GM06990 (cell line): Measurements from ENCODE around the gene RNF186.

Source experiments
- DNase-seq: peaks from one replicate; pipeline ENCODE4 v3.0.0-alpha.2; 2011; ENCODE audit not compliant: insufficient read length; ENCODE audit errors: extremely low read depth
- H3K27me3 ChIP-seq: replicated peaks from 2 replicates; pipeline ENCODE4 v1.6.0; 2011; ENCODE audit warnings: low read length; ENCODE audit not compliant: control insufficient read depth, insufficient read depth
- H3K36me3 ChIP-seq: 2 replicates; pipeline ENCODE4 v1.5.1; 2011; ENCODE audit warnings: low read length; ENCODE audit not compliant: control insufficient read depth, insufficient read depth
- H3K4me3 ChIP-seq: replicated peaks from 2 replicates; pipeline ENCODE4 v1.5.1; 2011; ENCODE audit warnings: low read depth, mild to moderate bottlenecking, control low read depth, low read length
- TF ChIP-seq, protein P1 (sequence below): IDR thresholded peaks from 2 replicates; pipeline ENCODE4 v1.5.1; 2011; ENCODE audit warnings: low read length, control low read depth, mild to moderate bottlenecking, inconsistent platforms; ENCODE audit not compliant: insufficient read depth, poor library complexity, severe bottlenecking

Gene RNF186

DNA sequence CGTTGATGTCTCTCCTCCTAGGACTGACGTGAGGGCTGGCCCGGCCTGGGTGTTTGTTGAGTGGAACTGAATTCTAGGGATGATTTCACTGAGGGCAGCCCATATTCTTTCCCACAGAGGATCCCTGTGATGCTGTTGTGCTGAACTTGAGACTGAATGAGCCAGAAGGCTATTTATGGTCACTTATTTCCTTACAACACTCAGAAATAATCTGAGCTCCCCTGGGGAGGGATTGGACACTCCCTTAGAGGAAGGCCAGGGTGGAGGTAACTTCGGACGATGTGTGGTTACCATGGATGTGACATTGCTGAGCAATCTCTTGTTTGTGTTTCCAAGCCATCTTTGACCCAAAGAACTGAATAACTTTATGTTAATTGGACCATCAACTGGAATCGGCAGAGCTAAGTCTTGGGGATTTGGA, 10.2 kb downstream of the RNF186 start:
- TF ChIP-seq, protein P1, sequence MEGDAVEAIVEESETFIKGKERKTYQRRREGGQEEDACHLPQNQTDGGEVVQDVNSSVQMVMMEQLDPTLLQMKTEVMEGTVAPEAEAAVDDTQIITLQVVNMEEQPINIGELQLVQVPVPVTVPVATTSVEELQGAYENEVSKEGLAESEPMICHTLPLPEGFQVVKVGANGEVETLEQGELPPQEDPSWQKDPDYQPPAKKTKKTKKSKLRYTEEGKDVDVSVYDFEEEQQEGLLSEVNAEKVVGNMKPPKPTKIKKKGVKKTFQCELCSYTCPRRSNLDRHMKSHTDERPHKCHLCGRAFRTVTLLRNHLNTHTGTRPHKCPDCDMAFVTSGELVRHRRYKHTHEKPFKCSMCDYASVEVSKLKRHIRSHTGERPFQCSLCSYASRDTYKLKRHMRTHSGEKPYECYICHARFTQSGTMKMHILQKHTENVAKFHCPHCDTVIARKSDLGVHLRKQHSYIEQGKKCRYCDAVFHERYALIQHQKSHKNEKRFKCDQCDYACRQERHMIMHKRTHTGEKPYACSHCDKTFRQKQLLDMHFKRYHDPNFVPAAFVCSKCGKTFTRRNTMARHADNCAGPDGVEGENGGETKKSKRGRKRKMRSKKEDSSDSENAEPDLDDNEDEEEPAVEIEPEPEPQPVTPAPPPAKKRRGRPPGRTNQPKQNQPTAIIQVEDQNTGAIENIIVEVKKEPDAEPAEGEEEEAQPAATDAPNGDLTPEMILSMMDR = no peak
- Histone ChIP-seq H3K27me3 (no peaks in the 10 kb centered on the region; the same call in 1 of the 2 replicates), H3K4me3 (no peak overlapping the region), H3K36me3 (no peaks in the 10 kb centered on the region)
- no peak for DNase-seq

DNA sequence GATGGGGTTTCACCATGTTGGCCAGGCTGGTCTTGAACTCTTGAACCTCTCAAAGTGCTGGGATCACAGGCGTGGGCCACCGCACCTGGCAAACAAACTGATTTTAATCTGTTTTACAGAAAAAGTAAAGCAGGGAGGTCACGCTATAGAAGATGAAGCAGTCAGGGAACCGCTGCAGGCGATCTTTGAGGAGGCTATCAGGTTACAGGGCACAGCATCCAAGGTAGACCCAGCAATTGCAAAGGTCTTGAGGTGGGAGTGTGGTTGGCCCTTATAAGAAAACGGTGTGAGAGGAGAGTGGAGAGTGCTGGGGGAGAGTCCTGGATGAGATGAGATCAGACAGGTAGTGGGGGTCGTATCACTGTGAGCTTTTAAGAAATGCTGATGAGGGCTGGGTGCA, 12.8 kb downstream of the RNF186 start:
- Histone ChIP-seq H3K4me3 (no peak overlapping the region), H3K36me3 (no peaks in the 10 kb centered on the region), H3K27me3 (no peaks in the 10 kb centered on the region; the same call in 1 of the 2 replicates)
- TF ChIP-seq, protein P1 = no peak
- DNase-seq = no peak

- DNase-seq = peak; percentile 75
- H3K4me3 ChIP-seq = peak overlapping the region; percentile 60
- no peaks in the 10 kb centered on the region for H3K27me3 ChIP-seq
- H3K36me3 ChIP-seq = no peaks in the 10 kb centered on the region
- TF ChIP-seq, protein P1 = no peak
Measured at GRCh38 chr1:19800076-19800804, 14.8 kb downstream of the RNF186 start.

- peak within 1 kb of the TSS; percentile 60 for H3K4me3 ChIP-seq
- TF ChIP-seq, protein P1 = peak; percentile 24
- peak; percentile 77 for DNase-seq
- no peaks in the 10 kb centered on the region for H3K36me3 ChIP-seq
- no peaks in the 10 kb centered on the region for H3K27me3 ChIP-seq
Measured at GRCh38 chr1:19799230-19800075, 15.6 kb downstream of the RNF186 start, which contains the start of gene TMCO4. TMCO4 (minus strand) TSS chr1:19799916; CDS start chr1:19780758, 19,158 bp downstream.

- no peaks in the 10 kb centered on the region for H3K27me3 ChIP-seq
- no peaks in the 10 kb centered on the region for H3K36me3 ChIP-seq
- TF ChIP-seq, protein P1 = no peak
- no peak for DNase-seq
- peak overlapping the region; percentile 60 for H3K4me3 ChIP-seq
Measured at GRCh38 chr1:19798486-19799229, 16.4 kb downstream of the RNF186 start.
